ENCODE measurements around the gene GOLPH3. TPM values are rescaled to one million over a fixed set of nuclear protein-coding genes. Genes with fewer than 3 reads are reported as not detected.

GOLPH3 gene
- total and polyA plus RNA-seq, 2 of the 8 experiments (the other 6 are each of a cell fraction or from before 2014, with no cell fraction given): 53.7 to 93.6 TPM

DNA sequence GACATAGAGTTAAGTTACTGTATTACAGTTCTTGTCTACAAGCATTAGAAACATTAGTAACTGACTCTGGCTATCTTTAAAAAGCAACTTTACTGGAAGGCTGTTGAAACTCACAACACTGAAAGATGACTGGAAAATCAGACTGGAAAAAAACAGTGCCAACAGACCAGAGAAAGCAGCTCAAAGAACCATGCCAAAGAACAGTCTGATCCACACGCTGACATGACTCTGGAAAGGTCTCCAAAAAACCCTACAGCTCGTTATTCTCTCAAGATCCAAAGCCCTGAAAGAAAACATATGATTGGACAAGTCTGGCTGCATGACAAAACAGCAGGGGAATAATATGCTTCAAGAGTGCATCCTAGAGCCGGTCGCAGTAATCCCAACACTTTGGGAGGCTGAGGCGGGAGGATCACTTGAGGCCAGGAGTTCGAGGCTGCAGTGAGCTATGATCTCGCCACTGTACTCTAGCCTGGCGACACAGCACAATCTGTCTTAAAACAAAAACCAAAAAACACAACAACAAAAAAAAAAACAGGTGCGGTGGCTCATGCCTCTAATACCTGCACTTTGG, 5.6 kb downstream of the GOLPH3 start (continued):
- no peak for TF ChIP-seq ATF2 (IDR thresholded peaks at IDR 0.05; ENCODE audit: low read length)
- TF ChIP-seq BACH1 (IDR thresholded peaks at IDR 0.05; ENCODE audit: low read length): no peak

Data from H1 (cell line).